DOHH2 (cell line): Measurements from ENCODE around the gene GLRA1.
"Not testable (repeated sequence)": the region's sequence is repeated elsewhere in the genome, so short reads cannot be mapped to it uniquely, and the experiment has no call there.

ENCODE experiments used
- H3F3A ChIP-seq: fragments of 200-600 bp; sonication (generic), shearing (Covaris generic); 2 replicates; pipeline ENCODE4 v1.6.0; 2016; ENCODE audit warnings: antibody characterized with exemption, mild to moderate bottlenecking; ENCODE audit not compliant: control insufficient read depth, insufficient read depth
- H3K27ac ChIP-seq: fragments of 200-600 bp; sonication (generic); 2 replicates; pipeline ENCODE4 v1.5.1; 2014; ENCODE audit warnings: low read depth, mild to moderate bottlenecking, low read length, moderate library complexity
- H3K27me3 ChIP-seq: fragments of 200-600 bp; sonication (generic); 2 replicates; pipeline ENCODE4 v1.6.1; 2014; ENCODE audit warnings: mild to moderate bottlenecking, low read length, mixed read lengths; ENCODE audit not compliant: control insufficient read depth
- H3K36me3 ChIP-seq: fragments of 200-600 bp; sonication (generic); 2 replicates; pipeline ENCODE4 v1.6.1; 2014; ENCODE audit warnings: mild to moderate bottlenecking, low read length, moderate library complexity, mixed read lengths; ENCODE audit not compliant: control insufficient read depth
- H3K4me1 ChIP-seq: fragments of 200-600 bp; sonication (generic); 2 replicates; pipeline ENCODE4 v1.6.1; 2014; ENCODE audit warnings: mild to moderate bottlenecking, low read length, mixed read lengths; ENCODE audit not compliant: control insufficient read depth
- H3K4me2 ChIP-seq: fragments of 200-600 bp; sonication (generic); 2 replicates; pipeline ENCODE4 v1.6.0; 2014; ENCODE audit warnings: mild to moderate bottlenecking, low read length, moderate library complexity
- H3K4me3 ChIP-seq: fragments of 200-600 bp; sonication (generic); 2 replicates; pipeline ENCODE4 v1.5.1; 2014; ENCODE audit warnings: mild to moderate bottlenecking, low read length, mixed read lengths
- H3K79me2 ChIP-seq: fragments of 200-600 bp; sonication (generic); 2 replicates; pipeline ENCODE4 v1.6.1; 2014; ENCODE audit warnings: mild to moderate bottlenecking, low read length, mixed read lengths; ENCODE audit not compliant: control insufficient read depth
- H3K9me2 ChIP-seq: fragments of 200-600 bp; sonication (generic); replicated peaks from 2 replicates; pipeline ENCODE4 v1.6.1; 2014; ENCODE audit warnings: mild to moderate bottlenecking, low read length, mixed read lengths; ENCODE audit not compliant: control insufficient read depth
- H3K9me3 ChIP-seq: fragments of 200-600 bp; sonication (generic); 2 replicates; pipeline ENCODE4 v1.6.1; 2014; ENCODE audit warnings: antibody characterized with exemption, low read length, mixed read lengths; ENCODE audit not compliant: control insufficient read depth, insufficient read depth
- H4K20me1 ChIP-seq: fragments of 200-600 bp; sonication (generic); 2 replicates; pipeline ENCODE4 v1.6.0; 2014; ENCODE audit warnings: low read depth, mild to moderate bottlenecking, antibody characterized with exemption, low read length, moderate library complexity; ENCODE audit not compliant: control insufficient read depth, insufficient read depth
- CTCF ChIP-seq: fragments of 200-600 bp; sonication (generic); IDR thresholded peaks from one replicate; pipeline ENCODE4 v1.5.1; 2014; ENCODE audit warnings: antibody characterized with exemption, mild to moderate bottlenecking, low read depth, low read length; ENCODE audit not compliant: poor library complexity, severe bottlenecking
- EZH2phosphoT487 ChIP-seq: fragments of 200-600 bp; sonication (generic); IDR thresholded peaks from 2 replicates; pipeline ENCODE4 v1.6.1; 2017; ENCODE audit warnings: borderline replicate concordance, mild to moderate bottlenecking, antibody characterized with exemption, low read length, moderate library complexity, mixed read lengths

Gene GLRA1

GRCh38 chr5:151863566-151863965 is 61.1 kb downstream of the GLRA1 start:
- no peak for TF ChIP-seq EZH2phosphoT487
- no peak for TF ChIP-seq CTCF
- no peaks in the 10 kb centered on the region for H3K36me3 ChIP-seq
- H3K27ac ChIP-seq, result no peak overlapping the region

GRCh38 chr5:151862811-151863472 is 61.7 kb downstream of the GLRA1 start:
- TF ChIP-seq EZH2phosphoT487 (no peak), CTCF (no peak)
- Histone ChIP-seq H3K27me3 (no peaks in the 10 kb centered on the region), H3K9me2 (no peaks in the 10 kb centered on the region), H3K27ac (no peak overlapping the region), H3F3A (no peaks in the 10 kb centered on the region), H3K9me3 (no peaks in the 10 kb centered on the region), H4K20me1 (no peaks in the 10 kb centered on the region), H3K36me3 (no peaks in the 10 kb centered on the region), H3K4me3 (no peak overlapping the region), H3K4me1 (no peaks in the 10 kb centered on the region), H3K79me2 (no peaks in the 10 kb centered on the region), H3K4me2 (no peak overlapping the region)

More at GRCh38 chr5:151863566-151863965, 61.1 kb downstream of the GLRA1 start:
- Histone ChIP-seq H3F3A (no peaks in the 10 kb centered on the region), H3K4me2 (no peak overlapping the region), H3K79me2 (no peaks in the 10 kb centered on the region), H3K27me3 (no peaks in the 10 kb centered on the region), H3K9me2 (no peaks in the 10 kb centered on the region), H3K4me1 (no peaks in the 10 kb centered on the region), H3K4me3 (no peak overlapping the region), H3K9me3 (no peaks in the 10 kb centered on the region), H4K20me1 (no peaks in the 10 kb centered on the region)

GRCh38 chr5:151860867-151861266 is 63.8 kb downstream of the GLRA1 start:
- not testable (repeated sequence) for H3K9me2 ChIP-seq, H3K36me3 ChIP-seq, H3K27me3 ChIP-seq, H4K20me1 ChIP-seq, H3K4me2 ChIP-seq, H3K4me3 ChIP-seq, H3K4me1 ChIP-seq, H3F3A ChIP-seq, H3K27ac ChIP-seq, H3K9me3 ChIP-seq, H3K79me2 ChIP-seq

- Histone ChIP-seq H3F3A (no peaks in the 10 kb centered on the region), H3K4me2 (no peak overlapping the region), H3K79me2 (no peaks in the 10 kb centered on the region), H3K4me3 (no peak overlapping the region), H3K27ac (no peak overlapping the region), H3K4me1 (no peaks in the 10 kb centered on the region), H3K9me2 (no peaks in the 10 kb centered on the region), H3K36me3 (no peaks in the 10 kb centered on the region), H3K27me3 (no peaks in the 10 kb centered on the region), H4K20me1 (no peaks in the 10 kb centered on the region), H3K9me3 (peaks cover 4% of the 10 kb centered on the region; the same call in 1 of the 2 replicates)
- no peak for TF ChIP-seq CTCF
- no peak for TF ChIP-seq EZH2phosphoT487
Observed at GRCh38 chr5:151856861-151857260, 67.8 kb downstream of the GLRA1 start.
